ENCODE results near the gene MSLN.

GRCh38 chr16:787321-787966 lies 26.9 kb downstream of the MSLN start:
- TF ChIP-seq ZNF274 (IDR thresholded peaks at IDR 0.05; ENCODE audit: low read depth, low read length): no peak
- TF ChIP-seq YY1 (IDR thresholded peaks at IDR 0.05; ENCODE audit: insufficient read depth, insufficient read length): no peak

Data from NT2/D1 (cell line).